Caco-2 (cell line): ENCODE measurements around the gene BAZ2B. TPM values are rescaled to one million over a fixed set of nuclear protein-coding genes. Genes with fewer than 3 reads are reported as not detected.

Source experiments
- BruUV-seq: library from RNA; stranded (reverse); fragments of 400-500 nt; replicated peaks from 2 replicates; lab custom pipeline; 2021; lab: Mats Ljungman, UMichigan
- CTCF ChIA-PET: fragments of 300-600 bp; sonication (Branson Sonifier 250); formaldehyde crosslinking; loops from one replicate; lab custom pipeline; 2022; ENCODE audit warnings: antibody characterized with exemption; lab: Charles Lee
- POLR2A ChIA-PET: fragments of 300-600 bp; sonication (Branson Sonifier 250); formaldehyde crosslinking; loops from one replicate; lab custom pipeline; 2022; ENCODE audit warnings: antibody characterized with exemption; lab: Charles Lee
- DNase-seq, 2 experiments: peaks; one replicate each; pipeline versions ENCODE4 v3.0.0 to v3.0.0-alpha.2; 2020 to 2022
- H3K27me3 ChIP-seq: replicated peaks from 2 replicates; pipeline ENCODE4 v1.6.0; 2011; ENCODE audit warnings: low read length; ENCODE audit not compliant: control insufficient read depth, insufficient read depth
- H3K36me3 ChIP-seq: 2 replicates; pipeline ENCODE4 v1.5.1; 2011; ENCODE audit warnings: low read length; ENCODE audit not compliant: control insufficient read depth, insufficient read depth
- H3K4me1 ChIP-seq: fragments of 250-450 bp; sonication (Bioruptor Pico); 2 replicates; pipeline ENCODE4 v1.5.1; 2020; ENCODE audit warnings: mild to moderate bottlenecking
- H3K4me3 ChIP-seq: 2 replicates; pipeline ENCODE4 v1.5.1; 2011; ENCODE audit warnings: low read depth, mild to moderate bottlenecking, control low read depth, low read length
- H3K9me3 ChIP-seq: fragments of 250-450 bp; sonication (Bioruptor Pico); 2 replicates; pipeline ENCODE4 v1.5.1; 2020; ENCODE audit warnings: mild to moderate bottlenecking, moderate library complexity
- H3K27ac Mint-ChIP-seq: one replicate; pipeline ENCODE4 v1.8.0; 2022; ENCODE audit warnings: mixed read lengths; ENCODE audit not compliant: unreplicated experiment
- H3K27me3 Mint-ChIP-seq: one replicate; pipeline ENCODE4 v1.8.0; 2022; ENCODE audit warnings: mixed read lengths; ENCODE audit not compliant: insufficient read depth, unreplicated experiment
- H3K36me3 Mint-ChIP-seq: one replicate; pipeline ENCODE4 v1.8.0; 2022; ENCODE audit warnings: mild to moderate bottlenecking, mixed read lengths; ENCODE audit not compliant: insufficient read depth, unreplicated experiment
- H3K4me1 Mint-ChIP-seq: one replicate; pipeline ENCODE4 v1.8.0; 2022; ENCODE audit warnings: low read depth, mixed read lengths; ENCODE audit not compliant: unreplicated experiment
- H3K4me3 Mint-ChIP-seq: one replicate; pipeline ENCODE4 v1.8.0; 2022; ENCODE audit warnings: mild to moderate bottlenecking, moderate library complexity, mixed read lengths; ENCODE audit not compliant: unreplicated experiment
- H3K9me3 Mint-ChIP-seq: one replicate; pipeline ENCODE4 v1.8.0; 2022; ENCODE audit warnings: mixed read lengths; ENCODE audit not compliant: unreplicated experiment
- CTCF ChIP-seq, 2 experiments: fragments of 200-600 bp in 1 of 2; IDR thresholded peaks; 1 replicate in 1 of 2; 2 replicates in 1 of 2; pipeline versions ENCODE4 v1.5.1 to v1.8.0; 2011 to 2022; ENCODE audit warnings: antibody characterized with exemption in 1 of 2, control low read depth in 1 of 2, inconsistent platforms in 1 of 2, low read depth in 1 of 2, low read length in 1 of 2, mild to moderate bottlenecking in 1 of 2, moderate library complexity in 1 of 2; ENCODE audit not compliant: insufficient read depth in 1 of 2, severe bottlenecking in 1 of 2, unreplicated experiment in 1 of 2
- intact Hi-C: fragments of 100-400 bp; cut with micrococcal nuclease; formaldehyde crosslinking; loops from one replicate; pipeline ENCODE4 v1.10.0; 2022; ENCODE audit not compliant: unreplicated experiment
- total RNA-seq: library from RNA; stranded (reverse); gene quantifications from 2 replicates; pipeline ENCODE4 v1.2.3, GENCODE V29; 2022

BAZ2B gene
- total RNA-seq, 1 experiment from 2014 or later: 32.9 TPM

- Histone ChIP-seq H3K36me3 (no peaks in the 10 kb centered on the region; the same call in 1 of the 2 replicates), H3K4me1 (peaks cover 13% of the 10 kb centered on the region), H3K4me3 (peak overlapping the region; percentile 90), H3K27me3 (no peaks in the 10 kb centered on the region), H3K9me3 (no peaks in the 10 kb centered on the region)
- no peak for TF ChIP-seq CTCF (IDR thresholded peaks at IDR 0.05; ENCODE audit: insufficient read depth in 1 of 2, low read depth in 1 of 2, low read length in 1 of 2, severe bottlenecking in 1 of 2, unreplicated experiment in 1 of 2)
- TSS peak; percentile 48 for BruUV-seq
- DNase-seq: no peak
- peak overlapping the region; percentile 89 for H3K4me3 Mint-ChIP-seq
- no peaks in the 10 kb centered on the region for H3K27me3 Mint-ChIP-seq
- peak overlapping the region; percentile 78 for H3K27ac Mint-ChIP-seq
- peaks cover 20% of the 10 kb centered on the region for H3K4me1 Mint-ChIP-seq
- intact Hi-C loops: loop anchor here (5.0 to 10.0 kb wide), 2 partner anchors 381 to 427 kb away; partner anchors contain the start of gene MARCHF7
- H3K9me3 Mint-ChIP-seq: no peaks in the 10 kb centered on the region
- POLR2A ChIA-PET: interaction anchor here (1.1 to 1.2 kb wide), 2 partner anchors 14 to 330 kb away, joined by 7 to 10 read pairs; no protein-coding TSS in a partner anchor
- H3K36me3 Mint-ChIP-seq: peaks cover 9% of the 10 kb centered on the region
- CTCF ChIA-PET: interaction anchor here (1.1 kb wide), 1 partner anchor 14 kb away, joined by 7 read pairs; no protein-coding TSS in a partner anchor
Measured at GRCh38 chr2:159285433-159285832, 330.9 kb downstream of the BAZ2B start.

GRCh38 chr2:159283529-159283928 lies 332.8 kb downstream of the BAZ2B start:
- Mint-ChIP-seq H3K27ac (no peak overlapping the region), H3K27me3 (no peaks in the 10 kb centered on the region), H3K4me1 (peaks cover 14% of the 10 kb centered on the region), H3K4me3 (no peak overlapping the region), H3K36me3 (peaks cover 15% of the 10 kb centered on the region), H3K9me3 (no peaks in the 10 kb centered on the region)
- intact Hi-C loops: loop anchor here (10.0 kb wide), 1 partner anchor 379 kb away; no protein-coding TSS in a partner anchor
- Histone ChIP-seq H3K36me3 (no peaks in the 10 kb centered on the region; the same call in 1 of the 2 replicates), H3K4me3 (no peak overlapping the region), H3K9me3 (no peaks in the 10 kb centered on the region), H3K27me3 (no peaks in the 10 kb centered on the region), H3K4me1 (peaks cover 13% of the 10 kb centered on the region)
- DNase-seq: no peak
- BruUV-seq: no TSS peak
- TF ChIP-seq CTCF (IDR thresholded peaks at IDR 0.05; ENCODE audit: insufficient read depth in 1 of 2, low read depth in 1 of 2, low read length in 1 of 2, severe bottlenecking in 1 of 2, unreplicated experiment in 1 of 2): no peak
- CTCF ChIA-PET: interaction anchor here (0.5 kb wide), 1 partner anchor 550 kb away, joined by 3 read pairs; no protein-coding TSS in a partner anchor
- POLR2A ChIA-PET: no interaction called here

GRCh38 chr2:159281002-159281401 lies 335.3 kb downstream of the BAZ2B start:
- Histone ChIP-seq H3K9me3 (no peaks in the 10 kb centered on the region), H3K27me3 (no peaks in the 10 kb centered on the region), H3K4me1 (peaks cover 9% of the 10 kb centered on the region; the same call in 1 of the 2 replicates), H3K36me3 (no peaks in the 10 kb centered on the region; the same call in 1 of the 2 replicates), H3K4me3 (no peak overlapping the region)
- H3K27ac Mint-ChIP-seq: no peak overlapping the region
- ChIA-PET CTCF (interaction anchor here (0.7 kb wide), 1 partner anchor 119 kb away, joined by 4 read pairs; no protein-coding TSS in a partner anchor), POLR2A (no interaction called here)
- H3K36me3 Mint-ChIP-seq: peaks cover 15% of the 10 kb centered on the region
- TF ChIP-seq CTCF (IDR thresholded peaks at IDR 0.05; ENCODE audit: insufficient read depth in 1 of 2, low read depth in 1 of 2, low read length in 1 of 2, severe bottlenecking in 1 of 2, unreplicated experiment in 1 of 2): no peak
- intact Hi-C loops: loop anchor here (10.0 kb wide), 1 partner anchor 376 kb away; no protein-coding TSS in a partner anchor
- peaks cover 8% of the 10 kb centered on the region for H3K4me1 Mint-ChIP-seq
- BruUV-seq: no TSS peak
- no peak for DNase-seq
- no peaks in the 10 kb centered on the region for H3K27me3 Mint-ChIP-seq
- H3K9me3 Mint-ChIP-seq: no peaks in the 10 kb centered on the region
- no peak overlapping the region for H3K4me3 Mint-ChIP-seq
